ENCODE measurements around the gene CBFA2T2.

The CBFA2T2 gene

DNA sequence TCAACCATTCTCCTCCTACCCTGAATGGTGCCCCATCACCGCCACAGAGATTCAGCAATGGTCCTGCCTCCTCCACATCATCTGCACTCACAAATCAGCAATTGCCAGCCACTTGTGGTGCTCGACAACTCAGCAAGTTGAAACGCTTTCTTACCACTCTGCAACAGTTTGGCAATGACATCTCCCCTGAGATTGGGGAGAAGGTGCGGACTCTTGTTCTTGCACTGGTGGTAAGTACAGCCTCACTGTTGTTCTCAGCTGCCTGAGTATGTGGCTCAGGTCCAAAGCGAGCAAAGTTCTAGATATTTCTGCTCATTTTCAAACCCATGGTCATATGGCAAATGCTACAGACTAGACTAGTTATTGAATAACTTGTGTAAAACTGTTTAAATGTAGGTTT is 121.2 kb downstream of the CBFA2T2 start:
- DNase-seq (ENCODE audit: low read depth) = no peak
- TF ChIP-seq, protein P1, sequence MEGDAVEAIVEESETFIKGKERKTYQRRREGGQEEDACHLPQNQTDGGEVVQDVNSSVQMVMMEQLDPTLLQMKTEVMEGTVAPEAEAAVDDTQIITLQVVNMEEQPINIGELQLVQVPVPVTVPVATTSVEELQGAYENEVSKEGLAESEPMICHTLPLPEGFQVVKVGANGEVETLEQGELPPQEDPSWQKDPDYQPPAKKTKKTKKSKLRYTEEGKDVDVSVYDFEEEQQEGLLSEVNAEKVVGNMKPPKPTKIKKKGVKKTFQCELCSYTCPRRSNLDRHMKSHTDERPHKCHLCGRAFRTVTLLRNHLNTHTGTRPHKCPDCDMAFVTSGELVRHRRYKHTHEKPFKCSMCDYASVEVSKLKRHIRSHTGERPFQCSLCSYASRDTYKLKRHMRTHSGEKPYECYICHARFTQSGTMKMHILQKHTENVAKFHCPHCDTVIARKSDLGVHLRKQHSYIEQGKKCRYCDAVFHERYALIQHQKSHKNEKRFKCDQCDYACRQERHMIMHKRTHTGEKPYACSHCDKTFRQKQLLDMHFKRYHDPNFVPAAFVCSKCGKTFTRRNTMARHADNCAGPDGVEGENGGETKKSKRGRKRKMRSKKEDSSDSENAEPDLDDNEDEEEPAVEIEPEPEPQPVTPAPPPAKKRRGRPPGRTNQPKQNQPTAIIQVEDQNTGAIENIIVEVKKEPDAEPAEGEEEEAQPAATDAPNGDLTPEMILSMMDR (IDR thresholded peaks at IDR 0.05; ENCODE audit: insufficient read depth, low read depth, low read length, missing control alignments) = no peak
- H3K4me3 ChIP-seq (ENCODE audit: low read depth, low read length) = no peak overlapping the region

DNA sequence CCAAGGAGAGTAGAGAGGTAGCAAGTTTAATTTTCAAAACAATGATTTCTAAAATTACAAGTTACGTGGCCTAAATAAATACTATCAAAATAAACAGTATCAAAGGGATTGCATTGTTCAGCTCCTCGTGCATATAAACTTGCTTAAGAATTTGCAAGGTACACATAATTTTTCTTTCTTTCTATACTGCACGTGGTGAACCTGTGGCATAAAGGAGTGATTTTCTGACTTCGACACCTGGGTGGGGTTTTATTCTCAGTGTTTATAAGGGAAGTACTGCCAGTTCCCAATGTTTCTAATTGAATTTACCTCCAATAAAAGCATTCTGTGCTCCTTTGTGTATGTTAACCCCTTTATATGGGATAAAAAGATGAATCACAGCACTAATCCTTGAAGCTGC is 122.1 kb downstream of the CBFA2T2 start:
- DNase-seq (ENCODE audit: low read depth) = no peak
- H3K4me3 ChIP-seq (ENCODE audit: low read depth, low read length) = no peak overlapping the region
- TF ChIP-seq, protein P1 (IDR thresholded peaks at IDR 0.05; ENCODE audit: insufficient read depth, low read depth, low read length, missing control alignments) = no peak

DNA sequence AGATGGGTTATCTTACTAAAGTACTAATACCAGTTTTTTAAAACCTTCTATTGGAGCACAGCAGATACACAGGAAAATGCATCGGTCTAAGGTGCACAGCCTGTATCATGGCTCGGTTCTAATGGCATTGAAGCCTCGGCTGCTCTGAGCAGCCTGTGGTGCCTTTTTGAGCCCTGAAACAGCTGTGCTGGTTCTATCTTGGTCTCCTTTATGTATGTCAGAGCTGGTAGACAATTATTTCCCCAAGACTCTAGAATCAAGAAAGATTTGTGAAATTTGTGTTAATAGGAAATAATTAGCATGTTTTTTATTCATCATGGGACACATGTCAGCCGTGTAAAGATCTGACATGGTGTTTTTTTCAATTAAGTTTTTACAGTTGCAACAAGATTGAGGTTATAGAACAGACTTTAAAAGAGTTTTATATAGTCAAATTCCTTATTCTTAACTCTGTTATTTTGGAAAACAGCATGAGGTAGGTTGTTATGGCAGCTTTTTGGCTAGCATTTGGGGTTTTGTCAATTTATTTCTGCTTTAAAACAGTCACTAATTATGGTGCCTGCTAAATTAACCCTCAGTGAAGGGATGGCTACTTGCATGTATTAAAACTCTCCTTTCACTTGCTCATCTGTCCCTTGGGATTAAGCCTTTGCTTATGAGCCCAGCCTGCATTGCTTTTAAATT is 132.0 kb downstream of the CBFA2T2 start:
- TF ChIP-seq, protein P1 (IDR thresholded peaks at IDR 0.05; ENCODE audit: insufficient read depth, low read depth, low read length, missing control alignments) = no peak
- DNase-seq (ENCODE audit: low read depth) = no peak

DNA sequence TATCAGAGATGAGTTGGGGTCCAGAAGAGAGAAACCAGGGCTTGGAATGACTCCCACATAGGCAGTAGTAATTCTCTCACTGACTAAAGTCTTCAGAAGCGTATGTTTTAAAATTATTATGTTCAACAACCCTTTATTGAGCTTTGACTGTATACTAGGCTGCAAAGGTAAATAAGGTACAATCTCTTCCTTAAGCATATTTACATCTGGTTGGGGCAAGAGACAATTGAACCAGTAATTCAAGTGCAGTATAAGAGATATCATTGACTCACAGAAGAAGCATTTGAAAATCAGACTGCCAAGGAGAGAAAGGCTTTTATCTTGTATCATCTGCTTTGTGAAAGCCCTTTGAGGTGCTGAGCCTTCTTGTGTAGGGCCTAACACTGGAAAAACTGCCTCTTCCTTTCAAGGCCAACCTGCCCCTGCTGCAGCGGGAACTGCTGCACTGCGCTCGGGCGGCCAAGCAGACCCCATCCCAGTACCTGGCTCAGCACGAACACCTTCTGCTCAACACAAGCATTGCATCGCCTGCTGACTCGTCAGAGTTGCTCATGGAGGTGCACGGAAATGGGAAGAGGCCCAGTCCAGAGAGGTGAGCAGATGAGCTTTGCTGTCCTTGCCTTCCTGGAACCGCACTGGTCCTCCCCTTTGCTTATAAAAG is 132.9 kb downstream of the CBFA2T2 start:
- TF ChIP-seq, protein P1 (IDR thresholded peaks at IDR 0.05; ENCODE audit: insufficient read depth, low read depth, low read length, missing control alignments) = no peak
- no peak for DNase-seq (ENCODE audit: low read depth)
- H3K4me3 ChIP-seq (ENCODE audit: low read depth, low read length) = no peak overlapping the region

More for the DNA sequence above, 132.0 kb downstream of the CBFA2T2 start:
- H3K4me3 ChIP-seq (ENCODE audit: low read depth, low read length) = no peak overlapping the region

DNA sequence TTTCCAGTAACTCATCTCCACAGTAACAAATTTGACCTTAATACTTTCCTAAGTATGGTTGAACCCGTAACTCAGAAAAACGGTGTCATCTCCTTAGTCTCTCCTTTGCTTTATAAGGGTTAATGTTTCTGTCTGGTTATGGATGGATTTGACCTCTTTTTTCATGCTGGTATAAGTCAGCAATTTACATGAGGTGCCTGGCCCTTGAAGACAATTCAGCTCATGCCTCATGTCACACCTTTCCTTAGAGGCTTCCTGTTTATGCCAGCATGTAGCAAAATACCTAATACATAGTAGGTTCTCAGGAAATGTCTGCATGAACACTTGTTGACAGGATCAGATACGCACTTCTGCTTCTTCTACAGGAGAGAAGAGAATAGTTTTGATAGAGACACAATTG is 134.5 kb downstream of the CBFA2T2 start:
- no peak for DNase-seq (ENCODE audit: low read depth)
- TF ChIP-seq, protein P1 (IDR thresholded peaks at IDR 0.05; ENCODE audit: insufficient read depth, low read depth, low read length, missing control alignments) = no peak
- H3K4me3 ChIP-seq (ENCODE audit: low read depth, low read length) = no peak overlapping the region

DNA sequence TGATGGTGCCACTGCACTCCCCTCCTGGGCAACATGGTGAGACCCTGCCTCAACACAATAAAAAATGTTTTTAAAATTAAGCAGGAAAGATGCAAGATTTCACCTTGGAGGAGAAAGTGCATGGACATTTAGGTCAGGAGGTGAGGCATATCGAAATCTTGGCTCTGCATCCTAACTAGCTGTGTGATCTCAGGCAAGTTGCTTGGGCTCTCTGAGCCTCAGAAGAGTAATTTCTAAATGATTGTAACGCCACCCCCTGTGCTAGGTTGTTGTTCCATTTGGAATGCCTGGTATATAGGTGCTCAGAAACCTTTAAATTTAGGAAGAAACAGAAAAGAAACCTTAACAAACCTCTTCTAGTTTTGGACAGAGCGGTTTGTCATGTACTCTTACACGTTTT is 136.3 kb downstream of the CBFA2T2 start:
- TF ChIP-seq, protein P1 (IDR thresholded peaks at IDR 0.05; ENCODE audit: insufficient read depth, low read depth, low read length, missing control alignments) = no peak
- no peak for DNase-seq (ENCODE audit: low read depth)

More for the DNA sequence above, 136.3 kb downstream of the CBFA2T2 start:
- no peak overlapping the region for H3K4me3 ChIP-seq (ENCODE audit: low read depth, low read length)
